GM23338 (cell line): Measurements from ENCODE around the gene TRIM45. TPM values are rescaled to one million over a fixed set of nuclear protein-coding genes. Genes with fewer than 3 reads are reported as not detected.

Source experiments
- ATAC-seq: fragments of 200-7000 bp; cut with Tn5 transposase; 3 replicates; pipeline ENCODE4 v1.9.1; 2020
- DNase-seq: peaks from one replicate; pipeline ENCODE4 v3.0.0-alpha.2; 2015; ENCODE audit warnings: low spot score
- H2AFZ ChIP-seq: fragments of 200-600 bp; sonication (generic); 2 replicates; pipeline ENCODE4 v1.8.0; 2016; ENCODE audit warnings: antibody characterized with exemption, mild to moderate bottlenecking, moderate library complexity
- H3F3A ChIP-seq: fragments of 200-600 bp; sonication (generic); replicated peaks from 2 replicates; pipeline ENCODE4 v1.8.0; 2017; ENCODE audit warnings: antibody characterized with exemption, mixed run types, low read depth
- H3K27ac ChIP-seq: fragments of 200-600 bp; sonication (generic); 2 replicates; pipeline ENCODE4 v1.6.1; 2016; ENCODE audit warnings: low read depth
- H3K27me3 ChIP-seq: fragments of 200-600 bp; sonication (generic); 2 replicates; pipeline ENCODE4 v1.8.0; 2016; ENCODE audit warnings: mild to moderate bottlenecking, mixed run types, moderate library complexity; ENCODE audit not compliant: insufficient read depth
- H3K36me3 ChIP-seq: fragments of 200-600 bp; sonication (generic); 2 replicates; pipeline ENCODE4 v1.8.0; 2016; ENCODE audit warnings: mild to moderate bottlenecking; ENCODE audit not compliant: insufficient read depth
- H3K4me1 ChIP-seq: fragments of 200-600 bp; sonication (generic); 2 replicates; pipeline ENCODE4 v1.8.0; 2016; ENCODE audit warnings: mild to moderate bottlenecking, moderate library complexity; ENCODE audit not compliant: insufficient read depth
- H3K4me2 ChIP-seq: fragments of 200-600 bp; sonication (generic); 2 replicates; pipeline ENCODE4 v1.7.1; 2017; ENCODE audit warnings: mixed run types
- H3K4me3 ChIP-seq: fragments of 200-600 bp; sonication (generic); 2 replicates; pipeline ENCODE4 v1.6.1; 2016; ENCODE audit warnings: mixed run types
- H3K79me2 ChIP-seq: fragments of 200-600 bp; sonication (generic); replicated peaks from 2 replicates; pipeline ENCODE4 v1.8.0; 2017; ENCODE audit warnings: mild to moderate bottlenecking; ENCODE audit not compliant: insufficient read depth
- H3K9me2 ChIP-seq: fragments of 200-600 bp; sonication (generic); 2 replicates; pipeline ENCODE4 v1.8.0; 2017; ENCODE audit not compliant: insufficient read depth
- H4K20me1 ChIP-seq: fragments of 200-600 bp; sonication (generic); replicated peaks from 2 replicates; pipeline ENCODE4 v1.8.0; 2017; ENCODE audit warnings: mild to moderate bottlenecking; ENCODE audit not compliant: insufficient read depth
- H3K27ac Mint-ChIP-seq: 2 replicates; pipeline ENCODE4 v1.8.0; 2020; ENCODE audit warnings: inconsistent platforms, mild to moderate bottlenecking, moderate library complexity, mixed read lengths
- H3K27me3 Mint-ChIP-seq: 3 replicates; pipeline ENCODE4 v1.8.0; 2022; ENCODE audit warnings: low read depth, mild to moderate bottlenecking, moderate library complexity, mixed read lengths, inconsistent platforms; ENCODE audit not compliant: insufficient read depth, poor library complexity
- H3K36me3 Mint-ChIP-seq: 3 replicates; pipeline ENCODE4 v1.8.0; 2021; ENCODE audit warnings: low read depth, mild to moderate bottlenecking, inconsistent platforms, moderate library complexity, mixed read lengths
- H3K4me1 Mint-ChIP-seq: 3 replicates; pipeline ENCODE4 v1.8.0; 2020; ENCODE audit warnings: mild to moderate bottlenecking, inconsistent platforms, mixed read lengths
- H3K4me3 Mint-ChIP-seq: 3 replicates; pipeline ENCODE4 v1.8.0; 2021; ENCODE audit warnings: moderate library complexity, mild to moderate bottlenecking, inconsistent platforms, mixed read lengths
- H3K9me3 Mint-ChIP-seq: 3 replicates; pipeline ENCODE4 v1.8.0; 2020; ENCODE audit warnings: moderate library complexity, mild to moderate bottlenecking, inconsistent platforms, mixed read lengths
- CREB1 ChIP-seq: fragments of 250-450 bp; sonication (Bioruptor Pico); IDR thresholded peaks from 2 replicates; pipeline ENCODE4 v1.5.0; 2020; ENCODE audit warnings: low read depth, mild to moderate bottlenecking, moderate library complexity
- EZH2phosphoT487 ChIP-seq: fragments of 200-600 bp; sonication (generic); IDR thresholded peaks from one replicate; pipeline ENCODE4 v1.8.1; 2018; ENCODE audit warnings: antibody characterized with exemption; ENCODE audit not compliant: unreplicated experiment
- STAT1 ChIP-seq: IDR thresholded peaks from one replicate; pipeline ENCODE4 v1.6.1; 2016; ENCODE audit warnings: antibody characterized with exemption; ENCODE audit not compliant: unreplicated experiment
- ZNF114 ChIP-seq: fragments of 250-450 bp; sonication (Bioruptor Pico); IDR thresholded peaks from 2 replicates; pipeline ENCODE4 v1.5.0; 2020; ENCODE audit warnings: mild to moderate bottlenecking, moderate library complexity
- ZNF462 ChIP-seq: fragments of 250-450 bp; sonication (Bioruptor Pico); IDR thresholded peaks from 2 replicates; pipeline ENCODE4 v1.5.0; 2020; ENCODE audit warnings: mild to moderate bottlenecking, moderate library complexity
- polyA plus RNA-seq: library from polyadenylated mRNA; unstranded; fragments of >200 nt; fragmentation: Nextera tagmentation; extraction: Ambion mirVana; gene quantifications from 2 replicates; pipeline ENCODE4 v1.2.1, GENCODE V29; 2016
- total RNA-seq: library from RNA; depleted of rRNA; stranded (reverse); fragments of >200 nt; shearing (Covaris generic); gene quantifications from 2 replicates; pipeline ENCODE4 v1.2.3, GENCODE V29; 2014
- TF ChIP-seq, protein P1 (sequence below): IDR thresholded peaks from one replicate; pipeline ENCODE4 v1.6.1; 2018; ENCODE audit warnings: antibody characterized with exemption; ENCODE audit not compliant: unreplicated experiment

Gene TRIM45
- total and polyA plus RNA-seq, 2 experiments from 2014 or later: 8.8 to 15.0 TPM

- no peak for TF ChIP-seq ZNF462 (CRISPR knock-in tag)
These were observed 33.9 kb downstream of the TRIM45 start (continued) for GRCh38 chr1:117087686-117088085.

DNA sequence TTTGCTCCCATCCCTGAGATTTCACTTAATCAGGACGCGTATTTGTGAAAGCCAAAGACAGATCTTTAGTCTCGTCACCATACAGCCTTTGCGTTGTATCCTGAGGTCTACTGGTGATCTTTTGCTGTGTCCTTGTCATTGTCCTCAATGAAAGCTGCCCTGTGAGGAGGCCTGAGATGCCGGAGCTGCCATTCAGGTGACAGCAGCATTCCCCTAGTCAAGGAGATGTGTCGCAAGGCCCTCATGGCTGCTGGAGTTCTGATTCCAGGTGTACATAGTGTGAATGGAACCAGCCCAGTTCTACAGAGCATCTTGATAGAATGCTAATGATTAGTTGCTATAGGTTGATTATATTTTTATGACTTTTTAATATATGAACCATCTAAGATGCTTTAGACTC lies 37.3 kb downstream of the TRIM45 start:
- DNase-seq (no peak), ATAC-seq (no peak)
- H3K27me3 Mint-ChIP-seq: no peaks in the 10 kb centered on the region
- Histone ChIP-seq H3K27ac (0 out of 2 replicates have a peak overlapping the region, but pooled peaks have one; percentile 20), H2AFZ (no peak overlapping the region), H3K9me2 (no peaks in the 10 kb centered on the region), H3K4me3 (no peak overlapping the region), H3F3A (no peaks in the 10 kb centered on the region), H3K4me1 (no peaks in the 10 kb centered on the region), H4K20me1 (no peaks in the 10 kb centered on the region; the same call in none of the 2 replicates), H3K27me3 (no peaks in the 10 kb centered on the region), H3K79me2 (no peaks in the 10 kb centered on the region), H3K36me3 (peaks cover 67% of the 10 kb centered on the region), H3K4me2 (no peak overlapping the region)
- no peaks in the 10 kb centered on the region for H3K9me3 Mint-ChIP-seq
- H3K4me1 Mint-ChIP-seq: peaks cover 7% of the 10 kb centered on the region; the same call in 2 of the 3 replicates
- peaks cover 74% of the 10 kb centered on the region for H3K36me3 Mint-ChIP-seq
- no peak overlapping the region for H3K4me3 Mint-ChIP-seq
- no peak overlapping the region for H3K27ac Mint-ChIP-seq
- TF ChIP-seq CREB1 (CRISPR knock-in tag) (no peak), EZH2phosphoT487 (no peak), STAT1 (no peak), ZNF114 (no peak), ZNF462 (CRISPR knock-in tag) (no peak)
- TF ChIP-seq, protein P1, sequence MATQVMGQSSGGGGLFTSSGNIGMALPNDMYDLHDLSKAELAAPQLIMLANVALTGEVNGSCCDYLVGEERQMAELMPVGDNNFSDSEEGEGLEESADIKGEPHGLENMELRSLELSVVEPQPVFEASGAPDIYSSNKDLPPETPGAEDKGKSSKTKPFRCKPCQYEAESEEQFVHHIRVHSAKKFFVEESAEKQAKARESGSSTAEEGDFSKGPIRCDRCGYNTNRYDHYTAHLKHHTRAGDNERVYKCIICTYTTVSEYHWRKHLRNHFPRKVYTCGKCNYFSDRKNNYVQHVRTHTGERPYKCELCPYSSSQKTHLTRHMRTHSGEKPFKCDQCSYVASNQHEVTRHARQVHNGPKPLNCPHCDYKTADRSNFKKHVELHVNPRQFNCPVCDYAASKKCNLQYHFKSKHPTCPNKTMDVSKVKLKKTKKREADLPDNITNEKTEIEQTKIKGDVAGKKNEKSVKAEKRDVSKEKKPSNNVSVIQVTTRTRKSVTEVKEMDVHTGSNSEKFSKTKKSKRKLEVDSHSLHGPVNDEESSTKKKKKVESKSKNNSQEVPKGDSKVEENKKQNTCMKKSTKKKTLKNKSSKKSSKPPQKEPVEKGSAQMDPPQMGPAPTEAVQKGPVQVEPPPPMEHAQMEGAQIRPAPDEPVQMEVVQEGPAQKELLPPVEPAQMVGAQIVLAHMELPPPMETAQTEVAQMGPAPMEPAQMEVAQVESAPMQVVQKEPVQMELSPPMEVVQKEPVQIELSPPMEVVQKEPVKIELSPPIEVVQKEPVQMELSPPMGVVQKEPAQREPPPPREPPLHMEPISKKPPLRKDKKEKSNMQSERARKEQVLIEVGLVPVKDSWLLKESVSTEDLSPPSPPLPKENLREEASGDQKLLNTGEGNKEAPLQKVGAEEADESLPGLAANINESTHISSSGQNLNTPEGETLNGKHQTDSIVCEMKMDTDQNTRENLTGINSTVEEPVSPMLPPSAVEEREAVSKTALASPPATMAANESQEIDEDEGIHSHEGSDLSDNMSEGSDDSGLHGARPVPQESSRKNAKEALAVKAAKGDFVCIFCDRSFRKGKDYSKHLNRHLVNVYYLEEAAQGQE: no peak
